K562 (cell line): ENCODE data around the gene CEP41. TPM values are rescaled to one million over a fixed set of nuclear protein-coding genes. Genes with fewer than 3 reads are reported as not detected.

Source experiments
- ATAC-seq: fragments of 200-7000 bp; cut with Tn5 transposase; 3 replicates; pipeline ENCODE4 v1.9.1; 2020; ENCODE audit warnings: moderate library complexity
- BruUV-seq: library from RNA; stranded (reverse); fragments of 400-500 nt; replicated peaks from 2 replicates; lab custom pipeline; 2021; lab: Mats Ljungman, UMichigan
- CTCF ChIA-PET: fragments of 300-600 bp; formaldehyde crosslinking; extraction: SDS; loops from one replicate; lab custom pipeline; 2021; ENCODE audit warnings: low intra/inter-chr PET ratio; lab: Yijun Ruan, JAX
- POLR2A ChIA-PET: fragments of 300-600, 350-650 bp; sonication (Branson Sonifier 250); formaldehyde crosslinking; extraction: SDS; loops from one replicate; lab custom pipeline; 2021; ENCODE audit warnings: antibody characterized with exemption, inconsistent platforms; lab: Yijun Ruan, JAX
- DNase-seq, 4 experiments: peaks; one replicate each; pipeline versions ENCODE4 v3.0.0 to v3.0.0-alpha.2; 2011 to 2018; ENCODE audit warnings: low spot score in 3 of 4, mixed read lengths in 3 of 4; ENCODE audit errors: extremely low read depth in 1 of 4
- FAIRE-seq: peaks from 2 replicates; lab custom pipeline; 2011; peaks lifted over from hg19 to GRCh38; lab: Jason Lieb, UNC
- H2AFZ ChIP-seq: 2 replicates; pipeline ENCODE4 v1.6.0; 2011; ENCODE audit warnings: low read depth, low read length, control low read depth, inconsistent platforms
- H3K27ac ChIP-seq: fragments of 200-600 bp; 3 replicates; pipeline ENCODE4 v1.8.0; 2011; ENCODE audit warnings: low read depth, mild to moderate bottlenecking, control low read depth, inconsistent platforms, low read length, moderate library complexity, mixed read lengths; ENCODE audit errors: extremely low read depth
- H3K27me3 ChIP-seq, 2 experiments: fragments of 300-600 bp in 1 of 2; 2 replicates in 1 of 2; 3 replicates in 1 of 2; pipeline versions ENCODE4 v1.6.0 to v1.8.0; 2011; ENCODE audit warnings: inconsistent platforms in 2 of 2, low read length in 2 of 2, mild to moderate bottlenecking in 1 of 2, mixed read lengths in 1 of 2, moderate library complexity in 1 of 2; ENCODE audit not compliant: control insufficient read depth in 2 of 2, insufficient read depth in 2 of 2
- H3K36me3 ChIP-seq: fragments of 300-600 bp; 3 replicates; pipeline ENCODE4 v1.8.0; 2011; ENCODE audit warnings: mild to moderate bottlenecking, low read length, inconsistent platforms; ENCODE audit not compliant: control insufficient read depth, insufficient read depth
- H3K4me1 ChIP-seq, 2 experiments: fragments of 200-600 bp in 1 of 2; replicated peaks in 1 of 2; 2 replicates in 1 of 2; 3 replicates in 1 of 2; pipeline versions ENCODE4 v1.5.1 to v1.8.0; 2011; ENCODE audit warnings: inconsistent platforms in 2 of 2, low read length in 2 of 2, mild to moderate bottlenecking in 1 of 2, mixed read lengths in 1 of 2, moderate library complexity in 1 of 2; ENCODE audit not compliant: control insufficient read depth in 2 of 2, insufficient read depth in 2 of 2
- H3K4me2 ChIP-seq: 2 replicates; pipeline ENCODE4 v1.6.1; 2011; ENCODE audit warnings: low read length, control low read depth, inconsistent platforms, mixed read lengths; ENCODE audit not compliant: insufficient read depth
- H3K4me3 ChIP-seq: fragments of 200-600 bp; sonication (generic), shearing (Covaris generic); 2 replicates; pipeline ENCODE4 v1.5.1; 2016; ENCODE audit warnings: control low read depth, inconsistent platforms
- H3K79me2 ChIP-seq: fragments of 200-600 bp; 3 replicates; pipeline ENCODE4 v1.8.0; 2011; ENCODE audit warnings: low read length, inconsistent platforms; ENCODE audit not compliant: control insufficient read depth, insufficient read depth
- H3K9ac ChIP-seq, 2 experiments: 2 replicates each; pipeline versions ENCODE4 v1.6.0 to v1.6.1; 2011; ENCODE audit warnings: low read depth in 2 of 2, low read length in 2 of 2, control low read depth in 1 of 2, inconsistent platforms in 1 of 2, mild to moderate bottlenecking in 1 of 2, mixed read lengths in 1 of 2; ENCODE audit not compliant: insufficient read depth in 1 of 2
- H3K9me1 ChIP-seq: one replicate; pipeline ENCODE4 v1.6.0; 2011; ENCODE audit warnings: inconsistent platforms, mild to moderate bottlenecking, low read length, moderate library complexity; ENCODE audit not compliant: control insufficient read depth, insufficient read depth
- H3K9me3 ChIP-seq: replicated peaks from 2 replicates; pipeline ENCODE4 v1.5.1; 2011; ENCODE audit warnings: low read depth, low read length, inconsistent platforms; ENCODE audit not compliant: control insufficient read depth, insufficient read depth
- H4K20me1 ChIP-seq: replicated peaks from 2 replicates; pipeline ENCODE4 v1.6.1; 2011; ENCODE audit warnings: low read length, inconsistent platforms, mixed read lengths; ENCODE audit not compliant: control insufficient read depth, insufficient read depth
- CCAR2 ChIP-seq: fragments of 200-400 bp; formaldehyde crosslinking; IDR thresholded peaks from 2 replicates; pipeline ENCODE4 v1.6.1; 2017; ENCODE audit warnings: mild to moderate bottlenecking, low read depth, low read length
- CCNT2 ChIP-seq: IDR thresholded peaks from 2 replicates; pipeline ENCODE4 v1.6.1; 2011; ENCODE audit warnings: borderline replicate concordance, low read depth, mild to moderate bottlenecking, moderate library complexity, mixed read lengths, low read length; ENCODE audit not compliant: insufficient read length; ENCODE audit errors: extremely low read depth
- HOXB6 ChIP-seq: fragments of 250-450 bp; sonication (Bioruptor Pico); IDR thresholded peaks from 2 replicates; pipeline ENCODE4 v1.5.1; 2022; ENCODE audit warnings: mild to moderate bottlenecking, borderline replicate concordance
- NCOA1 ChIP-seq: fragments of 450-650 bp; IDR thresholded peaks from 2 replicates; pipeline ENCODE4 v1.6.1; 2016; ENCODE audit warnings: low read depth
- NFATC3 ChIP-seq: fragments of 450-650 bp; IDR thresholded peaks from 2 replicates; pipeline ENCODE4 v1.6.1; 2017; ENCODE audit warnings: mild to moderate bottlenecking
- POLR2H ChIP-seq: IDR thresholded peaks from 2 replicates; pipeline ENCODE4 v1.6.1; 2016; ENCODE audit warnings: missing genetic modification characterization, low read depth, mild to moderate bottlenecking, control low read depth, missing compliant biosample characterization, moderate library complexity
- SUPT5H ChIP-seq: fragments of 450-650 bp; IDR thresholded peaks from 2 replicates; pipeline ENCODE4 v1.6.1; 2016
- THRA ChIP-seq: fragments of 450-650 bp; IDR thresholded peaks from 2 replicates; pipeline ENCODE4 v1.6.1; 2017; ENCODE audit warnings: mild to moderate bottlenecking, moderate library complexity
- WGBS: fragments of 100-300 bp; shearing (Covaris generic); methylation state at CpG from one replicate; pipeline ENCODE4 v1.1.6; 2016; ENCODE audit warnings: low coverage, mixed read lengths; ENCODE audit not compliant: insufficient coverage; ENCODE audit errors: missing lambda C conversion rate; 5-methylcytosine and 5-hydroxymethylcytosine counted together
- in situ Hi-C: fragments of 300-500 bp; cut with MboI; formaldehyde crosslinking; loops from 4 replicates; pipeline ENCODE4 v1.15.0; 2018; ENCODE audit warnings: inconsistent platforms, mixed read lengths
- intact Hi-C: fragments of 100-400 bp; cut with micrococcal nuclease; formaldehyde crosslinking; loops from 2 replicates; pipeline ENCODE4 v1.14.2; 2022
- polyA plus RNA-seq, 8 experiments: library from polyadenylated mRNA; depleted of rRNA in 4 of 8; stranded (reverse) in 5 of 8; unstranded in 3 of 8; fragments of >200 nt; fragmentation: Nextera tagmentation in 2 of 8; fragmentation: Illumina TruSeq in 1 of 8; extraction: Ambion mirVana in 2 of 8; extraction: Trizol in 1 of 8; gene quantifications; 2 replicates each; pipeline versions ENCODE4 v1.2.1 to v1.2.3, GENCODE V29; 2011 to 2014; ENCODE audit warnings: inconsistent platforms in 1 of 8, missing spikeins in 1 of 8
- total RNA-seq, 7 experiments: library from RNA; depleted of rRNA in 6 of 7; stranded (reverse); fragments of >200 nt in 6 of 7; fragmentation: Illumina TruSeq in 2 of 7; extraction: Trizol in 2 of 7; gene quantifications; 2 replicates each; pipeline versions ENCODE4 v1.2.1 to v1.2.3, GENCODE V29; 2011 to 2021; ENCODE audit warnings: low replicate concordance in 1 of 7

Gene CEP41
- total and polyA plus RNA-seq, 9 of the 15 experiments (the other 6 are each of a cell fraction or from before 2014, with no cell fraction given): 1.5 to 15.5 (median 6.4) TPM

GRCh38 chr7:130361681-130362080 lies 79.1 kb downstream of the CEP41 start:
- peaks cover 15 to 44% of the 10 kb centered on the region in 2 experiments for H3K27me3 ChIP-seq
- no peak overlapping the region for H3K4me3 ChIP-seq
- ATAC-seq (no peak), DNase-seq (no peak), FAIRE-seq (no peak)
- H3K4me2 ChIP-seq: no peak overlapping the region
- POLR2A ChIA-PET: no interaction called here
- no peak overlapping the region for H3K27ac ChIP-seq
- H3K9me3 ChIP-seq: peaks cover 5% of the 10 kb centered on the region; the same call in 1 of the 2 replicates
- H2AFZ ChIP-seq: no peak overlapping the region
- intact Hi-C loops (loop anchor here (10.0 kb wide), 1 partner anchor 287 kb away; the partner anchor contains the start of gene KLHDC10), in situ Hi-C loops (no loop called here)
- H3K9ac ChIP-seq: no peak overlapping the region
- no peaks in the 10 kb centered on the region for H3K9me1 ChIP-seq
- no peaks in the 10 kb centered on the region for H3K36me3 ChIP-seq
- CTCF ChIA-PET: no interaction called here
- BruUV-seq: no TSS peak
- TF ChIP-seq NFATC3 (no peak), CCAR2 (no peak), THRA (no peak), HOXB6 (CRISPR knock-in tag) (no peak), SUPT5H (no peak), NCOA1 (no peak), POLR2H (no peak), CCNT2 (no peak)
- 0% methylated on average over 7 of the region's 7 CpGs for WGBS
- no peaks in the 10 kb centered on the region; a peak in 1 of 5 replicates for H3K4me1 ChIP-seq
- no peaks in the 10 kb centered on the region for H4K20me1 ChIP-seq
- H3K79me2 ChIP-seq: no peaks in the 10 kb centered on the region
